WTC11 (cell line): ENCODE results near the gene MRPS18A.
"Not testable (repeated sequence)": the region's sequence is repeated elsewhere in the genome, so short reads cannot be mapped to it uniquely, and the experiment has no call there.

Experiments used
- CTCF ChIP-seq: fragments of 200-600 bp; IDR thresholded peaks from 2 replicates; pipeline ENCODE4 v1.8.0; 2022; ENCODE audit warnings: antibody characterized with exemption
- ZNF138 ChIP-seq: sonication (generic); formaldehyde crosslinking; conservative IDR thresholded peaks from 2 replicates; pipeline ENCODE4 v1.8.1; 2022; ENCODE audit warnings: mild to moderate bottlenecking, moderate library complexity, missing genetic modification reagents
- ZNF263 ChIP-seq: sonication (generic); formaldehyde crosslinking; IDR thresholded peaks from 2 replicates; pipeline ENCODE4 v1.8.1; 2022; ENCODE audit warnings: low read depth, mild to moderate bottlenecking, moderate library complexity, missing genetic modification reagents

- TF ChIP-seq CTCF; ZNF263 (CRISPR knock-in tag); ZNF138 (CRISPR knock-in tag): not testable (repeated sequence)
Measured at GRCh38 chr6:43633002-43633401, 54.6 kb downstream of the MRPS18A start.
